GM18502 (cell line): ENCODE results near the gene KCMF1.

Experiments used
- ATAC-seq: cut with Tn5 transposase; IDR thresholded peaks from one replicate; pipeline ENCODE4 v1.9.1; 2021; ENCODE audit warnings: mild to moderate bottlenecking; ENCODE audit not compliant: unreplicated experiment, poor library complexity

KCMF1 gene

GRCh38 chr2:85071096-85071495, 100.1 kb downstream of the KCMF1 start:
- ATAC-seq, result no peak

- no peak for ATAC-seq
Observed at GRCh38 chr2:85073033-85073432, 102.1 kb downstream of the KCMF1 start.

- ATAC-seq, result no peak
Observed at GRCh38 chr2:85076618-85077274, 105.8 kb downstream of the KCMF1 start.

GRCh38 chr2:85077859-85078419, 107.0 kb downstream of the KCMF1 start:
- ATAC-seq, result no peak

GRCh38 chr2:85078536-85078935, 107.6 kb downstream of the KCMF1 start:
- no peak for ATAC-seq

- ATAC-seq, result no peak
Observed at GRCh38 chr2:85083092-85083491, 112.1 kb downstream of the KCMF1 start.

GRCh38 chr2:85085563-85085962, 114.6 kb downstream of the KCMF1 start:
- ATAC-seq, result no peak

- ATAC-seq, result no peak
Observed at GRCh38 chr2:85087541-85087940, 116.6 kb downstream of the KCMF1 start.

GRCh38 chr2:85088921-85089320, 118.0 kb downstream of the KCMF1 start:
- ATAC-seq, result no peak

GRCh38 chr2:85089585-85089984, 118.6 kb downstream of the KCMF1 start:
- no peak for ATAC-seq

GRCh38 chr2:85091838-85092237, 120.9 kb downstream of the KCMF1 start:
- ATAC-seq, result no peak

GRCh38 chr2:85095094-85095493, 124.1 kb downstream of the KCMF1 start:
- no peak for ATAC-seq

GRCh38 chr2:85096616-85097015, 125.7 kb downstream of the KCMF1 start:
- ATAC-seq, result no peak

GRCh38 chr2:85104228-85104627, 133.3 kb downstream of the KCMF1 start:
- ATAC-seq, result no peak

GRCh38 chr2:85106489-85107180, 135.7 kb downstream of the KCMF1 start:
- ATAC-seq, result no peak
